DND-41 (cell line): ENCODE data around the gene MYOF.

Experiments
- ATAC-seq: fragments of 200-7000 bp; cut with Tn5 transposase; 3 replicates; pipeline ENCODE4 v1.9.1; 2021; ENCODE audit warnings: low read depth; ENCODE audit not compliant: insufficient read depth
- DNase-seq: peaks from one replicate; pipeline ENCODE4 v3.0.0-alpha.2; 2020
- H2AFZ ChIP-seq: 2 replicates; pipeline ENCODE4 v1.6.0; 2012; ENCODE audit warnings: low read depth, low read length
- H3K27ac ChIP-seq: 2 replicates; pipeline ENCODE4 v1.5.1; 2012; ENCODE audit warnings: low read length, inconsistent platforms
- H3K27me3 ChIP-seq: fragments of 200-600 bp; sonication (generic); 2 replicates; pipeline ENCODE4 v1.6.0; 2012; ENCODE audit warnings: low read length, mild to moderate bottlenecking, inconsistent platforms; ENCODE audit not compliant: insufficient read depth, poor library complexity
- H3K36me3 ChIP-seq: 2 replicates; pipeline ENCODE4 v1.5.1; 2012; ENCODE audit warnings: low read length, inconsistent platforms; ENCODE audit not compliant: insufficient read depth
- H3K4me1 ChIP-seq: 2 replicates; pipeline ENCODE4 v1.5.1; 2012; ENCODE audit warnings: mild to moderate bottlenecking, low read length; ENCODE audit not compliant: insufficient read depth
- H3K4me2 ChIP-seq: 2 replicates; pipeline ENCODE4 v1.6.0; 2012; ENCODE audit warnings: mild to moderate bottlenecking, moderate library complexity, low read length, inconsistent platforms; ENCODE audit not compliant: insufficient read depth
- H3K4me3 ChIP-seq, 2 experiments: fragments of 200-600 bp in 1 of 2; shearing (Covaris generic) in 1 of 2; 2 replicates each; pipeline ENCODE4 v1.5.1; 2012 to 2016; ENCODE audit warnings: inconsistent platforms in 2 of 2, low read length in 2 of 2, mild to moderate bottlenecking in 2 of 2, low read depth in 1 of 2, moderate library complexity in 1 of 2
- H3K79me2 ChIP-seq: 2 replicates; pipeline ENCODE4 v1.6.0; 2012; ENCODE audit warnings: low read length, inconsistent platforms; ENCODE audit not compliant: insufficient read depth
- H3K9ac ChIP-seq: 2 replicates; pipeline ENCODE4 v1.6.0; 2012; ENCODE audit warnings: low read depth, mild to moderate bottlenecking, inconsistent platforms, low read length, moderate library complexity
- H3K9me3 ChIP-seq: 2 replicates; pipeline ENCODE4 v1.5.1; 2012; ENCODE audit warnings: low read length, moderate library complexity, mild to moderate bottlenecking, inconsistent platforms; ENCODE audit not compliant: insufficient read depth, severe bottlenecking
- H4K20me1 ChIP-seq: 2 replicates; pipeline ENCODE4 v1.6.0; 2012; ENCODE audit warnings: low read length; ENCODE audit not compliant: insufficient read depth
- EZH2 ChIP-seq: IDR thresholded peaks from 3 replicates; pipeline ENCODE4 v1.6.1; 2012; ENCODE audit warnings: borderline replicate concordance, low read depth, mild to moderate bottlenecking, moderate library complexity, low read length, inconsistent platforms; ENCODE audit not compliant: severe bottlenecking
- TF ChIP-seq, protein P1 (sequence below): IDR thresholded peaks from 2 replicates; pipeline ENCODE4 v1.5.1; 2012; ENCODE audit warnings: borderline replicate concordance, low read length, moderate library complexity, mild to moderate bottlenecking; ENCODE audit not compliant: poor library complexity, severe bottlenecking; ENCODE audit errors: extremely low read depth

MYOF gene

GRCh38 chr10:93296151-93296550, 186.0 kb downstream of the MYOF start:
- no peak overlapping the region for H3K4me2 ChIP-seq
- H3K9ac ChIP-seq, result no peak overlapping the region
- no peak overlapping the region for H2AFZ ChIP-seq
- no peaks in the 10 kb centered on the region for H3K36me3 ChIP-seq
- TF ChIP-seq, protein P1, sequence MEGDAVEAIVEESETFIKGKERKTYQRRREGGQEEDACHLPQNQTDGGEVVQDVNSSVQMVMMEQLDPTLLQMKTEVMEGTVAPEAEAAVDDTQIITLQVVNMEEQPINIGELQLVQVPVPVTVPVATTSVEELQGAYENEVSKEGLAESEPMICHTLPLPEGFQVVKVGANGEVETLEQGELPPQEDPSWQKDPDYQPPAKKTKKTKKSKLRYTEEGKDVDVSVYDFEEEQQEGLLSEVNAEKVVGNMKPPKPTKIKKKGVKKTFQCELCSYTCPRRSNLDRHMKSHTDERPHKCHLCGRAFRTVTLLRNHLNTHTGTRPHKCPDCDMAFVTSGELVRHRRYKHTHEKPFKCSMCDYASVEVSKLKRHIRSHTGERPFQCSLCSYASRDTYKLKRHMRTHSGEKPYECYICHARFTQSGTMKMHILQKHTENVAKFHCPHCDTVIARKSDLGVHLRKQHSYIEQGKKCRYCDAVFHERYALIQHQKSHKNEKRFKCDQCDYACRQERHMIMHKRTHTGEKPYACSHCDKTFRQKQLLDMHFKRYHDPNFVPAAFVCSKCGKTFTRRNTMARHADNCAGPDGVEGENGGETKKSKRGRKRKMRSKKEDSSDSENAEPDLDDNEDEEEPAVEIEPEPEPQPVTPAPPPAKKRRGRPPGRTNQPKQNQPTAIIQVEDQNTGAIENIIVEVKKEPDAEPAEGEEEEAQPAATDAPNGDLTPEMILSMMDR, result no peak
- no peak for TF ChIP-seq EZH2
- DNase-seq (no peak), ATAC-seq (no peak)
- H4K20me1 ChIP-seq, result no peaks in the 10 kb centered on the region
- H3K27me3 ChIP-seq, result peaks cover 3% of the 10 kb centered on the region
- no peaks in the 10 kb centered on the region for H3K4me1 ChIP-seq
- H3K79me2 ChIP-seq, result no peaks in the 10 kb centered on the region
- H3K9me3 ChIP-seq, result no peaks in the 10 kb centered on the region
- H3K4me3 ChIP-seq, result no peak overlapping the region
- no peak overlapping the region for H3K27ac ChIP-seq

DNA sequence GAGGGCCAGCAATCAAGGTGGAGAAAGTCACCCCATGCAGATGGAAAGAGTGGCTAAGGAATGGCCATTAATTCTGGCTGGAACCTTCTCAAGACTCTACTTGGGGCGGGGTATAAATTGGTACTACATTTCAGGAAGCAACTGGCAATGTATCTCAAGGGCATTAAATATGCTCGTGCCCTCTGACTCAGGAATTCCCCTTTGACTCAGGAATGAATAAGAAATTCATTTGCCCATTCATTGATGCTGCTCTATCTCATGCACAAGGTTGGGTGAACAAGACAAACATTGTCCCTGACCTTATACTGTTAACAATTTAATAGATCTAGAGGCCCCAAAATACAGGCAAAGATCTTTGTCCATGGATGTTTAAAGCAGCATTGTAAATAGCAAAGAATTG, 188.1 kb downstream of the MYOF start:
- no peaks in the 10 kb centered on the region for H3K79me2 ChIP-seq
- no peaks in the 10 kb centered on the region for H3K9me3 ChIP-seq
- DNase-seq (no peak), ATAC-seq (no peak)
- no peak overlapping the region for H2AFZ ChIP-seq
- no peaks in the 10 kb centered on the region for H3K36me3 ChIP-seq
- no peak overlapping the region for H3K27ac ChIP-seq
- no peaks in the 10 kb centered on the region for H3K4me1 ChIP-seq
- no peak overlapping the region for H3K9ac ChIP-seq
- no peak overlapping the region for H3K4me3 ChIP-seq
- H3K4me2 ChIP-seq, result no peak overlapping the region
- TF ChIP-seq, protein P1, result no peak
- TF ChIP-seq EZH2, result no peak
- H4K20me1 ChIP-seq, result no peaks in the 10 kb centered on the region
- no peaks in the 10 kb centered on the region for H3K27me3 ChIP-seq

GRCh38 chr10:93290661-93291354, 191.3 kb downstream of the MYOF start:
- H3K4me1 ChIP-seq, result no peaks in the 10 kb centered on the region
- DNase-seq (no peak), ATAC-seq (no peak)
- H3K9me3 ChIP-seq, result no peaks in the 10 kb centered on the region
- no peak overlapping the region for H3K27ac ChIP-seq
- H3K4me3 ChIP-seq, result no peak overlapping the region
- no peaks in the 10 kb centered on the region for H4K20me1 ChIP-seq
- no peaks in the 10 kb centered on the region for H3K27me3 ChIP-seq
- no peaks in the 10 kb centered on the region for H3K79me2 ChIP-seq
- TF ChIP-seq, protein P1, result no peak
- TF ChIP-seq EZH2, result no peak
- no peak overlapping the region for H3K9ac ChIP-seq
- H2AFZ ChIP-seq, result no peak overlapping the region
- no peak overlapping the region for H3K4me2 ChIP-seq
- H3K36me3 ChIP-seq, result no peaks in the 10 kb centered on the region
